Stimulated activated CD4-positive, alpha-beta T cell treated with anti-CD3 and anti-CD28 coated beads, Interleukin-4, amount 100 ng/mL, for 1 hour (primary cell): ENCODE results near the gene NAPEPLD.
"Not testable (repeated sequence)": the region's sequence is repeated elsewhere in the genome, so short reads cannot be mapped to it uniquely, and the experiment has no call there.

Experiments used
- DNase-seq: peaks from one replicate; pipeline ENCODE4 v3.0.0-alpha.2; 2020

Gene NAPEPLD

DNA sequence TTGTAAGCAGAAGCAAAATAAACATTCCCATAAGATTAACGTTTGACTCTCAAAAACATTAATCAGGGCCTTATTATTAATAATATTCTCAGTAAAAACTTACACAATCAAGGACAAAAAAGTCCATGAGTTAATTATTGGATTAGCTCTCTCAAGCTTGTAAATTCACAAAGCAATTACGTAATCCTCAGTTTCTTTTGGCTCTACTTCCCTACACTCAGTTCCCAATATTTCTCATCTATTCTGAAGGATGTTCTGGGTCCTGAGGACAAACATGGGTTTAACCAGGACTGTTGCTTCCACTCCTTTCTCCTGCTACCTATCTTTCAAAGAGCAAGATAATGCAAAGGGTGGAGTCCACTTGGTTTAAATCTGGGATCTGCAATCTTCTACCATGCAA, 89.4 kb downstream of the NAPEPLD start:
- DNase-seq, result no peak

DNA sequence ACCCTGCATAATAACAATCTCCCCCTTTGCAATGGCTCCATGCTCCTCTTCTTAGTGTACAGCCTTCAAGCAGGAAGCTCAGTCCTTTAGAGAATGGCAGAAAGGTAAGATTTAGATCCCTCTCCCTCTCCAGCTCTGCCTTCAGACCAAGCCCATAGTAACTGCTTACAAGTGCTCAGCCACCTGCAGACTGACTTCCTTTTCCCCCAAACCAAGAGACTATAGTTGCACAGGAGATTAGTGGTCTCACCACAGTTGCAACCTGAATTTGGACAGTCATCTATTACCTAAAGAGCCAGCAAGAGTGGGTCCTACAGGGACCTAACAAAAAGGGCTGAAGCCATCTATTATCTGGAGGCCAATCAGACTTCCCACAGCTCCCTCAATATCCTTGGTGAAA, 90.8 kb downstream of the NAPEPLD start:
- DNase-seq, result no peak

DNA sequence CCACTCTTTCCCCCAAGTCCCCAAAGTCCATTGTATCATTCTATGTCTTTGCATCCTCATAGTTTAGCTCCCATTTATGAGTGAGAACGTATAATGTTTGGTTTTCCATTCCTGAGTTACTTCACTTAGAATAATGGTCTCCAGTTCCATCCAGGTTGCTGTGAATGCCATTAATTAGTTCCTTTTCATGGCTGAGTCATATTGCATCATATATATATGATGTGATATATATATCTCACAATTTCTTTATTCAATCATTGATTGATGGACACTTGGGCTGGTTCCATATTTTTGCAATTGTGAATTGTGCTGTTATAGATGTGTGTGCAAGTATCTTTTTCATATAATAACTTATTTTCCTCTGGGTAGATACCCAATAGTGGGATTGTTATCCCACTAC, 92.9 kb downstream of the NAPEPLD start:
- DNase-seq, result not testable (repeated sequence)

DNA sequence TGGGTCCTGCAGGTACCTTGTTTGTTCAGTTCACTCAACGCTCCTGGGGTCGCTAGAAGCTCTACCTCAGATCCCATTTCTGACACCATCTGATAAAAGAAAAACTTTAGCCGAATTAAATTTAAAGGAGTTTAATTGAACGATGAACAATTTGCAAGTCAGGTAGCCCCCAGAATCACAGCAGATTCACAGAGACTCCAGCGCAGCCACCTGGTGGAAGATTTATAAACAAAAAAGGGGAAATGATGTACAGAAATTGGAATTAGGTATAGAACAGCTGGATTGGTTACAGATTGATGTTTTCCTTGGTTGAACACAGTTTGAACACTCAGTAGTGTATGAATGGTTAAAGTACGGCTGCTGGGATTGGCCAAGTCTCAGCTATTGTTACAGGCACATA, 97.4 kb downstream of the NAPEPLD start:
- no peak for DNase-seq
